ENCODE measurements around the gene PRR20G.

The PRR20G gene

DNA sequence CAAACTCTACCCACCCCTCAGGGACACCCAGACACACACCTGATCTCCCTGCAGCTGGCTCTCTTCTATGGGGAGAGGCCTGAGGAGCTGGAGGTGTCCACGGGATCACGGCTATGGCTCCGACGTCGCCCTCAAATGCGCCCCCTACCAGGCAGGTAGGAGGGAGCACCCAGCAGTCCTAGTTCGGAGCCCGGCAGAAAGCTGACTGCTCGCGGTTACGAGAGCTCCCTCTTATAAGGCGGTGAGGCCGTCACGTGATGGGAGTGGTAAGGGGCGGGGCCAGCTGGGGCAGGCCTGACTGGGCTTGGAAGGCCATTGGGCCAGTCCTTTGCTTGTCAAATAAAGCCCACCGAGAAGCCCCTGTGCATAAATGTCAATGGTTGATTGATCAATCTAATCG, at the start of gene PRR20G:
TSS of gene PRR20G (minus strand) at position 207 of the 400 bp plus-strand sequence. CDS start 681 bp downstream, outside the sequence.
- no peak within 1 kb of the TSS for H3K9ac ChIP-seq (ENCODE audit: low read length)
- H3K4me1 ChIP-seq (ENCODE audit: control insufficient read depth, low read depth, low read length): no peaks in the 10 kb centered on the region
- no peaks in the 10 kb centered on the region for H3K36me3 ChIP-seq (ENCODE audit: control insufficient read depth, low read depth, low read length)
- no peak within 1 kb of the TSS for H3K27ac ChIP-seq (ENCODE audit: low read length)
- H3K4me3 ChIP-seq (ENCODE audit: low read length): no peak within 1 kb of the TSS
- no peaks in the 10 kb centered on the region for H3K27me3 ChIP-seq (ENCODE audit: control insufficient read depth, insufficient read depth, low read length)
- no peaks in the 10 kb centered on the region for H3K9me3 ChIP-seq (ENCODE audit: control insufficient read depth, low read depth, low read length)

- no peak overlapping the region for H3K4me3 ChIP-seq (ENCODE audit: low read length)
- H3K4me1 ChIP-seq (ENCODE audit: control insufficient read depth, low read depth, low read length): no peaks in the 10 kb centered on the region
- no peaks in the 10 kb centered on the region for H3K36me3 ChIP-seq (ENCODE audit: control insufficient read depth, low read depth, low read length)
- no peak overlapping the region for H3K9ac ChIP-seq (ENCODE audit: low read length)
- no peak overlapping the region for H3K27ac ChIP-seq (ENCODE audit: low read length)
- no peaks in the 10 kb centered on the region for H3K9me3 ChIP-seq (ENCODE audit: control insufficient read depth, low read depth, low read length)
- no peaks in the 10 kb centered on the region for H3K27me3 ChIP-seq (ENCODE audit: control insufficient read depth, insufficient read depth, low read length)
These were observed 49.2 kb upstream of the PRR20G start for GRCh38 chr3:127337001-127337400.

- Histone ChIP-seq H3K9ac (ENCODE audit: low read length) (no peak overlapping the region), H3K36me3 (ENCODE audit: control insufficient read depth, low read depth, low read length) (no peaks in the 10 kb centered on the region), H3K9me3 (ENCODE audit: control insufficient read depth, low read depth, low read length) (no peaks in the 10 kb centered on the region), H3K4me1 (ENCODE audit: control insufficient read depth, low read depth, low read length) (no peaks in the 10 kb centered on the region), H3K27me3 (ENCODE audit: control insufficient read depth, insufficient read depth, low read length) (no peaks in the 10 kb centered on the region), H3K4me3 (ENCODE audit: low read length) (no peak overlapping the region), H3K27ac (ENCODE audit: low read length) (no peak overlapping the region)
These were observed 48.3 kb upstream of the PRR20G start for GRCh38 chr3:127336101-127336500.

- H3K9me3 ChIP-seq (ENCODE audit: control insufficient read depth, low read depth, low read length): peaks cover 3% of the 10 kb centered on the region
These were observed 42.5 kb upstream of the PRR20G start for GRCh38 chr3:127330385-127330784.

DNA sequence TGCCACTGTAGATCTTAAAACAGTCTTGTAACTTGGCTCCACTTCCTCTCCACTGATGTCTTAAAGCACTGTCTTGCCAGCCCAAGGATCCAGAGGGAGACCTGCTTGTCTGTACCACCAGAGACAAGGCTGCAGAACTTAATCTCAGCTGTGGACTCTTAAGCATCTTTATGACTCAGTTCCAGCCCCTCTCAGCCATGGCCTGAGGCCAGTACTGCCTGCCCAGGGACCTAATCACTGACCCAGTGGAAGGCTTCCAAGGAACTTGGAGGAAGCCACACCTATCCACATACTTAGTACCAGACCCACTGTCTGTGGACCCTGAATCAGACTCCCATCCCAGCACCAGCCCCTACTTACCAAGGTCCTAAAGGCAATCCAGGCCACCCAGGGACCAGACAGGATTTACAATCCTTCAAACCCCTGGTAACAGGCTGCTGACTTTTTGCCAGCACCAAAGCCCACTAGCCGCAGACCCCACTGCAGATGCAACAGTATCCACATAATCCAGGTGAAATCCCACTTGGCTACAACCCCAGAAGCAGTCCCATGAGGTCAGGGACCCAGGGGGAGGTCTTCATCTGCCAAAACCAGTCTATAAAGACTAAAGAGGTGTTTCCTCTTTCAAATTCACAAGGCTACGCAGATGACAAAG, 41.9 kb upstream of the PRR20G start:
- Histone ChIP-seq H3K9me3 (ENCODE audit: control insufficient read depth, low read depth, low read length) (peaks cover 3% of the 10 kb centered on the region), H3K4me3 (ENCODE audit: low read length) (no peak overlapping the region), H3K27me3 (ENCODE audit: control insufficient read depth, insufficient read depth, low read length) (no peaks in the 10 kb centered on the region), H3K36me3 (ENCODE audit: control insufficient read depth, low read depth, low read length) (no peaks in the 10 kb centered on the region), H3K9ac (ENCODE audit: low read length) (no peak overlapping the region), H3K4me1 (ENCODE audit: control insufficient read depth, low read depth, low read length) (no peaks in the 10 kb centered on the region), H3K27ac (ENCODE audit: low read length) (no peak overlapping the region)

More at GRCh38 chr3:127330385-127330784, 42.5 kb upstream of the PRR20G start:
- Histone ChIP-seq H3K36me3 (ENCODE audit: control insufficient read depth, low read depth, low read length) (no peaks in the 10 kb centered on the region), H3K4me3 (ENCODE audit: low read length) (no peak overlapping the region), H3K27me3 (ENCODE audit: control insufficient read depth, insufficient read depth, low read length) (no peaks in the 10 kb centered on the region), H3K4me1 (ENCODE audit: control insufficient read depth, low read depth, low read length) (no peaks in the 10 kb centered on the region), H3K27ac (ENCODE audit: low read length) (no peak overlapping the region), H3K9ac (ENCODE audit: low read length) (no peak overlapping the region)

GRCh38 chr3:127328421-127328820, 40.6 kb upstream of the PRR20G start:
- no peak overlapping the region for H3K4me3 ChIP-seq (ENCODE audit: low read length)
- no peaks in the 10 kb centered on the region for H3K36me3 ChIP-seq (ENCODE audit: control insufficient read depth, low read depth, low read length)
- H3K9ac ChIP-seq (ENCODE audit: low read length): no peak overlapping the region
- no peaks in the 10 kb centered on the region for H3K27me3 ChIP-seq (ENCODE audit: control insufficient read depth, insufficient read depth, low read length)
- no peaks in the 10 kb centered on the region for H3K4me1 ChIP-seq (ENCODE audit: control insufficient read depth, low read depth, low read length)
- peaks cover 3% of the 10 kb centered on the region for H3K9me3 ChIP-seq (ENCODE audit: control insufficient read depth, low read depth, low read length)
- H3K27ac ChIP-seq (ENCODE audit: low read length): no peak overlapping the region

- Histone ChIP-seq H3K9ac (ENCODE audit: low read length) (no peak overlapping the region), H3K27ac (ENCODE audit: low read length) (no peak overlapping the region), H3K9me3 (ENCODE audit: control insufficient read depth, low read depth, low read length) (peaks cover 3% of the 10 kb centered on the region), H3K4me1 (ENCODE audit: control insufficient read depth, low read depth, low read length) (no peaks in the 10 kb centered on the region), H3K27me3 (ENCODE audit: control insufficient read depth, insufficient read depth, low read length) (no peaks in the 10 kb centered on the region), H3K4me3 (ENCODE audit: low read length) (no peak overlapping the region), H3K36me3 (ENCODE audit: control insufficient read depth, low read depth, low read length) (no peaks in the 10 kb centered on the region)
These were observed 38.5 kb upstream of the PRR20G start for GRCh38 chr3:127326341-127326740.

GRCh38 chr3:127325629-127325961, 37.7 kb upstream of the PRR20G start:
- Histone ChIP-seq H3K4me3 (ENCODE audit: low read length) (no peak overlapping the region), H3K9me3 (ENCODE audit: control insufficient read depth, low read depth, low read length) (no peaks in the 10 kb centered on the region), H3K27me3 (ENCODE audit: control insufficient read depth, insufficient read depth, low read length) (no peaks in the 10 kb centered on the region), H3K4me1 (ENCODE audit: control insufficient read depth, low read depth, low read length) (no peaks in the 10 kb centered on the region), H3K36me3 (ENCODE audit: control insufficient read depth, low read depth, low read length) (no peaks in the 10 kb centered on the region), H3K27ac (ENCODE audit: low read length) (no peak overlapping the region), H3K9ac (ENCODE audit: low read length) (no peak overlapping the region)

GRCh38 chr3:127324913-127325628, 37.2 kb upstream of the PRR20G start:
- H3K27me3 ChIP-seq (ENCODE audit: control insufficient read depth, insufficient read depth, low read length): no peaks in the 10 kb centered on the region

GRCh38 chr3:127324076-127324475, 36.2 kb upstream of the PRR20G start:
- no peak overlapping the region for H3K9ac ChIP-seq (ENCODE audit: low read length)
- H3K27me3 ChIP-seq (ENCODE audit: control insufficient read depth, insufficient read depth, low read length): no peaks in the 10 kb centered on the region
- no peaks in the 10 kb centered on the region for H3K9me3 ChIP-seq (ENCODE audit: control insufficient read depth, low read depth, low read length)
- no peak overlapping the region for H3K27ac ChIP-seq (ENCODE audit: low read length)
- no peaks in the 10 kb centered on the region for H3K4me1 ChIP-seq (ENCODE audit: control insufficient read depth, low read depth, low read length)
- H3K36me3 ChIP-seq (ENCODE audit: control insufficient read depth, low read depth, low read length): no peaks in the 10 kb centered on the region
- H3K4me3 ChIP-seq (ENCODE audit: low read length): no peak overlapping the region

More at GRCh38 chr3:127324913-127325628, 37.2 kb upstream of the PRR20G start:
- H3K36me3 ChIP-seq (ENCODE audit: control insufficient read depth, low read depth, low read length): no peaks in the 10 kb centered on the region
- no peaks in the 10 kb centered on the region for H3K9me3 ChIP-seq (ENCODE audit: control insufficient read depth, low read depth, low read length)
- no peaks in the 10 kb centered on the region for H3K4me1 ChIP-seq (ENCODE audit: control insufficient read depth, low read depth, low read length)
- H3K27ac ChIP-seq (ENCODE audit: low read length): no peak overlapping the region
- no peak overlapping the region for H3K9ac ChIP-seq (ENCODE audit: low read length)
- no peak overlapping the region for H3K4me3 ChIP-seq (ENCODE audit: low read length)

GRCh38 chr3:127323581-127323980, 35.7 kb upstream of the PRR20G start:
- H3K27ac ChIP-seq (ENCODE audit: low read length): no peak overlapping the region
- no peaks in the 10 kb centered on the region for H3K36me3 ChIP-seq (ENCODE audit: control insufficient read depth, low read depth, low read length)
- no peaks in the 10 kb centered on the region for H3K9me3 ChIP-seq (ENCODE audit: control insufficient read depth, low read depth, low read length)
- H3K27me3 ChIP-seq (ENCODE audit: control insufficient read depth, insufficient read depth, low read length): no peaks in the 10 kb centered on the region
- H3K9ac ChIP-seq (ENCODE audit: low read length): no peak overlapping the region
- no peak overlapping the region for H3K4me3 ChIP-seq (ENCODE audit: low read length)
- H3K4me1 ChIP-seq (ENCODE audit: control insufficient read depth, low read depth, low read length): no peaks in the 10 kb centered on the region

GRCh38 chr3:127321371-127321770, 33.5 kb upstream of the PRR20G start:
- Histone ChIP-seq H3K4me3 (ENCODE audit: low read length) (no peak overlapping the region), H3K27ac (ENCODE audit: low read length) (no peak overlapping the region), H3K4me1 (ENCODE audit: control insufficient read depth, low read depth, low read length) (no peaks in the 10 kb centered on the region), H3K36me3 (ENCODE audit: control insufficient read depth, low read depth, low read length) (no peaks in the 10 kb centered on the region), H3K9ac (ENCODE audit: low read length) (no peak overlapping the region), H3K9me3 (ENCODE audit: control insufficient read depth, low read depth, low read length) (no peaks in the 10 kb centered on the region), H3K27me3 (ENCODE audit: control insufficient read depth, insufficient read depth, low read length) (no peaks in the 10 kb centered on the region)

Data from iPS-18a (cell line).